ACC112 (cell line): ENCODE measurements around the gene HTT-AS.
"Not testable (repeated sequence)": the region's sequence is repeated elsewhere in the genome, so short reads cannot be mapped to it uniquely, and the experiment has no call there.

Experiments used
- H2AFZ ChIP-seq: fragments of 200-600 bp; sonication (generic); one replicate; pipeline ENCODE4 v1.6.0; 2017; ENCODE audit warnings: antibody characterized with exemption, low read length; ENCODE audit not compliant: unreplicated experiment
- H3K27ac ChIP-seq: fragments of 200-600 bp; sonication (generic); 2 replicates; pipeline ENCODE4 v1.5.1; 2014; ENCODE audit warnings: low read depth, mild to moderate bottlenecking, antibody characterized with exemption, low read length, moderate library complexity
- H3K27me3 ChIP-seq: fragments of 200-600 bp; sonication (generic); 2 replicates; pipeline ENCODE4 v1.6.1; 2014; ENCODE audit warnings: mild to moderate bottlenecking, antibody characterized with exemption, low read length, moderate library complexity, mixed read lengths; ENCODE audit not compliant: insufficient read depth
- H3K36me3 ChIP-seq: fragments of 200-600 bp; sonication (generic); 2 replicates; pipeline ENCODE4 v1.6.1; 2016; ENCODE audit warnings: mild to moderate bottlenecking, antibody characterized with exemption, low read length, moderate library complexity, mixed read lengths; ENCODE audit not compliant: insufficient read depth
- H3K4me1 ChIP-seq: fragments of 200-600 bp; sonication (generic); one replicate; pipeline ENCODE4 v1.6.1; 2016; ENCODE audit warnings: low read length, mixed read lengths; ENCODE audit not compliant: insufficient read depth, unreplicated experiment, control insufficient read depth
- H3K4me3 ChIP-seq: fragments of 200-600 bp; sonication (generic); 2 replicates; pipeline ENCODE4 v1.5.1; 2014; ENCODE audit warnings: mild to moderate bottlenecking, low read depth, low read length
- H3K79me2 ChIP-seq: fragments of 200-600 bp; sonication (generic); one replicate; pipeline ENCODE4 v1.6.0; 2016; ENCODE audit warnings: low read length; ENCODE audit not compliant: control insufficient read depth, unreplicated experiment, insufficient read depth

HTT-AS gene

DNA sequence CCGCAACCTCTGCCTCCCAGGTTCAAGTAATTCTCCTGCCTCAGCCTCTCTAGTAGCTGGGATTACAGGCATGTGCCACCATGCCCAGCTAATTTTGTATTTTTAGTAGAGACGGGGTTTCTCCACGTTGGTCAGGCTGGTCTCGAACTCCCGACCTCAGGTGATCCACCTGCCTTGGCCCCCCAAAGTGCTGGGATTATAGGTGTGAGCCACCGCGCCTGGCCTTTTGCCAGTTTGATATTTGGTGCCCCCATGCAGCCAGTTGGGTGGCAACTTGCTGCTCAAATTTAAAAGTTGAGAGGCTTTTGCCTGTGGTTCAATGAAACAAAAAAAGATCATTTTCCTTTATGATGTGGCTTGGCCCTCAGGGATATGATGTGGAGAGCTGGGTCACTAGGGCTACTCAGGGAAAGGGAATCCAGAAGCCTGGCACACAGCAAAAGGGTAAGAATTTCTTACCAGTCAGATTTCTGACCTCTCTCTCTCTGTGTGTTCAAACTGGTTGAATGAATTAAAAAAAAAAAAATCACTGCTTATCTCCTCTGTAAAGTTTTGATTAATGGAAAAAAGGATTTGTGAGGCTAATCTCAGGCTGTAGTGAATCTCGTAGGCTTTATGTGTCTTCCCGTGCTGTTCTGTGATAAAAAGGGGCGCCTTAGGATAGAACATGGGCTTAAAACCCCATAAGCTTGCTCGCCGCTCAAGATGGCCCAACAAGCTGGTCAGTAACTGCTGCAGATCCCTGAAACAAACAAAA lies 23.0 kb downstream of the HTT-AS start:
- H3K4me3 ChIP-seq, H3K79me2 ChIP-seq, H3K27ac ChIP-seq, H3K27me3 ChIP-seq, H3K36me3 ChIP-seq, H3K4me1 ChIP-seq, H2AFZ ChIP-seq: not testable (repeated sequence)

- H3K79me2 ChIP-seq, result no peaks in the 10 kb centered on the region
- no peak overlapping the region for H3K27ac ChIP-seq
- no peak overlapping the region for H3K4me3 ChIP-seq
- H3K4me1 ChIP-seq, result peaks cover 6% of the 10 kb centered on the region
- no peak overlapping the region for H2AFZ ChIP-seq
- H3K36me3 ChIP-seq, result no peaks in the 10 kb centered on the region
- no peaks in the 10 kb centered on the region for H3K27me3 ChIP-seq
Measured at GRCh38 chr4:3047464-3048286, 26.7 kb downstream of the HTT-AS start.

DNA sequence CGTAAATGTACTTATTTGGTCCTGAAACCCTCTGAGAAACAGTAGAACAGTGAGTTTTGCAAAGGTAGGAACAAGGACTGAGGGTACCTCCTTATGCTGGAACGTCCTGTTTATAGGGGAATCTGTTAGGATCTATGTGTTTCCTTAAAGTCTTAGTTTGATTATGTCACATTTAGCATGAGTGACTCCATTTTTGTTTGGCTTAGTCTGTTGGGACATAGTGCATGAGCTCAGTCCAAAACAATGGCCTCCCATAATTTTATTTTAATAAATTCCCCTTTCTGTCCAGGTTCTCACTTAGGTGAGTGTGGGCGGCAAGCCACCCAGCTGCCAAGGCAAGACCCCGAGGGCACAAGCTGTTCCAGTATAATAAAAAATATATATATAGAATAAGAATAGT lies 27.7 kb downstream of the HTT-AS start:
- no peak overlapping the region for H3K4me3 ChIP-seq
- H2AFZ ChIP-seq, result no peak overlapping the region
- H3K79me2 ChIP-seq, result peaks cover 5% of the 10 kb centered on the region
- peaks cover 12% of the 10 kb centered on the region for H3K4me1 ChIP-seq
- no peaks in the 10 kb centered on the region for H3K27me3 ChIP-seq
- H3K27ac ChIP-seq, result no peak overlapping the region
- H3K36me3 ChIP-seq, result no peaks in the 10 kb centered on the region

DNA sequence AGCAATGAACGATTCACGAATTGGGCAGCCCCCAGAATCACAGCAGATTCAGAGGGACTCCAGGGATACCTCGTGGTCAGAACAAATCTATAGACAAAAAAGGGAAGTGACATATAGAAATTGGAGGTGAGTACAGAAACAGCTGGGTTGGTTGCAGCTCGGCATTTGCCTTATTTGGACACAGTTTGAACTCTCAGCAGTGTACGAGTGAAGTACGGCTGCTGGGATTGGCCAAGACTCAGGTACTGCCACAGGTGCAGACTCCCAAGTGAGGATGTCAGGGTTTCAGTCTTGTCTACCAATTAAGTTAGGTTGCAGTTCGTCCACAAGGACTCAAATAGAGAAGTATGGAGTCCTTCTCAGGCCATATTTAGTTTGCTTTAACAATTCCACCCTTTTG lies 28.2 kb downstream of the HTT-AS start:
- peaks cover 12% of the 10 kb centered on the region for H3K4me1 ChIP-seq
- no peak overlapping the region for H3K27ac ChIP-seq
- H3K36me3 ChIP-seq, result no peaks in the 10 kb centered on the region
- H3K27me3 ChIP-seq, result no peaks in the 10 kb centered on the region
- no peak overlapping the region for H2AFZ ChIP-seq
- H3K79me2 ChIP-seq, result peaks cover 5% of the 10 kb centered on the region
- no peak overlapping the region for H3K4me3 ChIP-seq

- Histone ChIP-seq H3K27me3 (no peaks in the 10 kb centered on the region), H3K4me1 (peaks cover 12% of the 10 kb centered on the region), H3K4me3 (no peak overlapping the region), H2AFZ (no peak overlapping the region), H3K79me2 (peaks cover 5% of the 10 kb centered on the region), H3K27ac (no peak overlapping the region), H3K36me3 (no peaks in the 10 kb centered on the region)
Measured at GRCh38 chr4:3044870-3045819, 29.2 kb downstream of the HTT-AS start.

DNA sequence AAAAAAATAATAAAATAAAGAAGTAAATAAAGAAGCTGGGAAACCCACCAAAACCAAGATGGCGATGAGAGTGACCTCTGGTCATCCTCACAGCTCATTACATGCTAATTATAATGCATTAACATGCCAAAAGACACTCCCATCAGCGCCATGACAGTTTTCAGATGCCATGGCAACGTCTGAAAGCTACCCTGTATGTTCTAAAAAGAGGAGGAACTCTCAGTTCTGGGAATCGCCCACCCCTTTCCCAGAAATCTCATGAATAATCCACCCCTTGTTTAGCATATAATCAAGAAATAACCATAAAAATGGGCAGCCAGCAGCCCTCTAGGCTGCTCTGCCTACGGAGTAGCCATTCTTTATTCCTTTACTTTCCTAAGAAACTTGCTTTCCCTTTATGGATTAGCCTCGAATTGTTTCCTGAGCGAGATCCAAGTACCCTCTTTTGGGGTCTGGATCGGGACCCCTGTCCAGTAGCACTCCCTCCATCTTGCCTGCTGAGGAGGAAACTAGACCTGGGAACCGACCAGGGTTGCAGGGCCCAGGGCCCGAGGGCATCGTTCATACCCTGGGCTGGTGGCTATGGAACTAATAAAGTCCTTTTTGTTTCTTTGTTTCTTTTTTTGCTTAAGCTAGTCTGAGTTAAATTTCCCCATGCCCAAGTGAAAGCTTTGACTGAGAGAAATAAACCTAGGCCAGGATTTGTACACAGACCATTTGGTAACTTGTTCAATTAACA lies 30.9 kb downstream of the HTT-AS start:
- H3K27ac ChIP-seq, result no peak overlapping the region
- H3K79me2 ChIP-seq, result peaks cover 5% of the 10 kb centered on the region
- no peaks in the 10 kb centered on the region for H3K36me3 ChIP-seq
- no peaks in the 10 kb centered on the region for H3K27me3 ChIP-seq
- no peak overlapping the region for H2AFZ ChIP-seq
- H3K4me1 ChIP-seq, result peaks cover 12% of the 10 kb centered on the region
- H3K4me3 ChIP-seq, result no peak overlapping the region

DNA sequence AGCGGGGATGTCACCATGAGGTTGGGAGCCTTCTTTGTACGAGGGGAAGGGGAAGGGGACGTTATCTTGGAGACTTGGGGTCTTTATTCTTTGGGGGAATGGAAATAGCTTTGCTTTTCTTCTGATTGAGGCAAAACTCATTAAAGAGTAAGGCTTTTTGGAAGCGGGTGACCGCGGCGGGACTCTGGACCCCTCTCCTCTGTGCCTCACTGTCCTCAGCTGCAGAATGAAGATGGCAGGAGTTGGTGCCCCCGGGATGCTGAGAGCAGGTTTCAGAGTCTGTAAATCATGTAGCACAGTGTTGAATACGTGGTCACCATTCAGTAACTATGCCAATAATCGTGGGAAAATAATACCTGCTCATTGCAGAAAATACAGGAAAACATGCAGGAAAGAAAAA lies 32.1 kb downstream of the HTT-AS start:
- H3K4me1 ChIP-seq, result peaks cover 14% of the 10 kb centered on the region
- peaks cover 5% of the 10 kb centered on the region for H3K79me2 ChIP-seq
- no peaks in the 10 kb centered on the region for H3K36me3 ChIP-seq
- peak overlapping the region; percentile 84 for H3K4me3 ChIP-seq
- H3K27ac ChIP-seq, result no peak overlapping the region
- no peaks in the 10 kb centered on the region for H3K27me3 ChIP-seq
- H2AFZ ChIP-seq, result peak overlapping the region; percentile 96

DNA sequence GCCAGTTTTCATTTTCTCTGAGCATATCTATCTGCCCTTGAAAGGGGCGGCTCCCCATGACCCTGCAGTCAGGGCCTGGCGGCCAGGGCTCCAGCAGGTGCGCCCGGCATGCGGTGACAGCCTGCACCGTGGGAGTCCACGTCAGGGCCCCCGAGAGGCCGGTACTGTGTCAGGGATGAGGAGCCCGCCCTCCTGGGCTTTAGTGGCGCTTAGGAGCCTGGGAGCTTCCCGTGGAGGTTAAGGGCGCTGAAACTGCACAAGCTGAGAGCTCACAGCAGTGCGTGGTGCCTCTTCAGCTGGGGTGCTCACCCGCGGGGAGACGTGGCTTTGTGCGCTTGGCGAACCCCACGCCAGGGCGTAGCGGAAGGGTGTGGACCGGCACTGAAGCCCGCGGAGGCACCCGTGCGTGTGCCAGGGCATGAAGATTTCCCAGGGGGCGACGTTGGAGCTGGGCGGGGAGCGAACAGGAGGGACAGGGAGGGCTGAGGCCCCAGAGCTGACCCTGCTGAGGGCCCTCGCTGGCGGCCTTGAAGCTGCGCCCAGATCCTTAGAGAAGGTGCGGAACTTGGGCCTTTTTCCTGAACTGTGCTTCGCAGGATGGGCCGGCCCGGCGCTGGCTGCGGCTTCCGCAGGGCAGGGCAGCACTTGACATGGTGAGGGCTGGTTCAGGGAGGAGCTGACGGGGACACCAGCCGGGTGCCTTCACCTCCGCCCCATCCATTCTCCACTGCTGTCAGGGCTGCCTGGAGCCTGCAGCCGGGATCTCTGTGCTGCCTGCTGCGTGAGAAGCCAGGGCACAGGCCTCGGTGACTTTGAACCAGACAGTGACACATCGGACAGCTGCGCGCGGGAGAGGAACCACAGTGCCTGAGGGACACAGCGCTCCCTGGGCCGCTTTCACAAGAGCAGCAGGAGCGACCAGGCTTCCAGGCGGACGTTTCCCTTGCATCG lies 32.9 kb downstream of the HTT-AS start:
- Histone ChIP-seq H3K4me3 (peak overlapping the region; percentile 84), H2AFZ (peak overlapping the region; percentile 96), H3K4me1 (peaks cover 14% of the 10 kb centered on the region), H3K27me3 (no peaks in the 10 kb centered on the region), H3K79me2 (peaks cover 5% of the 10 kb centered on the region), H3K27ac (peak overlapping the region; percentile 25; the same call in 1 of the 2 replicates), H3K36me3 (no peaks in the 10 kb centered on the region)

DNA sequence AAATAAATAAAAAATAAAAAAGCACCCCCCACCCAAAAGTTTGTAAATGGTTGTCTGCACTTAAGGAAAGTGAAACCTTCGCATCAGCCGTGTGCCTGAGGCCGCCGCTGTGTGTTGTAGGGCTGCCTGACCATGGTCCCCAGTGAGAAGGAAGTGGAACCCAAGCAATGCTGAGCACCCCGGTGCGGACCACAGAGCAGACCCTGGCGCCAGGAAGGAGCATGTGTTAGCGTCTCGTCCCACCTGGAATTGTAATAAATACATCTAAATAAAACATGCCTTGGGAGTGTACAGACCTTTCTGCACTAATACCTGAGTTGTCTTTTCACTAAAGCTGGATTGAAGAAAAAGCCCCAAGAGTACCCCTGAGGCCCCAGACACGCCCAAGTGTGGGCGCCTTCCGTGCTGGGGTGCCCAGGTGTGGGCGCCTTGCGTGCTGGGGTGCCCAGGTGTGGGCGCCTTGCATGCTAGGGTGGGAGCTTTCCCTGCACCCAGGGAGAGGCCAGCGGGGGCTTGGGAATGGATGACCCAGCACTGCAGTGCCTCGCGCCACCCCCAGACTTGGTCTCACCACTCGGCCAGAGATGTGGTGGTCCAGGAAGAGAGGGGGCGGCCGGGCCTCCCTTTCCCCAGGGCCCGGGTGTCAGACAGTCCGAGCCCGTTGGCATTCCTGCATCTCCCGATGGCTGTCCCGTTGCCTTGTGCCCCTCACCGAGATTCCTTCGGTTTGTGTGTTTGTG lies 33.7 kb downstream of the HTT-AS start:
- Histone ChIP-seq H3K4me1 (peaks cover 14% of the 10 kb centered on the region), H3K4me3 (peak overlapping the region; percentile 84), H3K27me3 (no peaks in the 10 kb centered on the region), H3K36me3 (no peaks in the 10 kb centered on the region), H2AFZ (peak overlapping the region; percentile 96), H3K79me2 (peaks cover 5% of the 10 kb centered on the region), H3K27ac (no peak overlapping the region)
